Measurements from ENCODE around the gene TM4SF18. TPM values are rescaled to one million over a fixed set of nuclear protein-coding genes. Genes with fewer than 3 reads are reported as not detected.

Gene TM4SF18
- total RNA-seq, 1 experiment from 2014 or later: 0.34 TPM

DNA sequence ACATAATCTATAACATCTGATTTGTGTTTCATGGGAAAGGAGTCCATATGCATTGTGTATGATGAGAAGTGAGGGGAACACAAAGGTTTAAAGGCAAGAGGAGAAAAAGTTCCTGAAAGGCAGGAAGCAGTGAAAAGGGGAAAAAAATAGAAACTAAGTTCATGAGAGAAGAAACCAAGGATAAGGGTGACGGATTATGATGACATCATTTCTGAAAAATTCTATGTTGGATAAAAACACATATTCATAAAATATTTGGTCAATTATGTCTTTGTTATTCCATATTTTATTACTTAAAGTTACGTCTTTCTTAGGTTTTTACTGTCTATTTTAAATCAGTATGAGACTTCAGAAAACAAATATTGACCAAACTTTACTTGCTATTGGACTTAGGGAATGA is 63.3 kb downstream of the TM4SF18 start:
- no peaks in the 10 kb centered on the region for H3K4me1 ChIP-seq (ENCODE audit: control insufficient read depth in 1 of 2, insufficient read depth in 2 of 2, low read length in 2 of 2)
- no TSS peak for BruUV-seq (replicated peaks)
- CTCF ChIA-PET: no interaction called here
- H3K79me2 ChIP-seq (ENCODE audit: insufficient read depth, low read length): no peaks in the 10 kb centered on the region
- no peak overlapping the region for H3K4me2 ChIP-seq (ENCODE audit: low read length)
- no peaks in the 10 kb centered on the region for H3K9me2 ChIP-seq (ENCODE audit: insufficient read depth)
- intact Hi-C loops (cut with micrococcal nuclease): loop anchor here (5.0 kb wide), 1 partner anchor 413 kb away; no protein-coding TSS in a partner anchor
- H2AFZ ChIP-seq (ENCODE audit: low read depth, low read length, poor library complexity, severe bottlenecking): no peak overlapping the region
- H3K9ac ChIP-seq (ENCODE audit: low read length): no peak overlapping the region
- H3K4me3 ChIP-seq (replicated peaks in 1 of 2; ENCODE audit: low read depth in 1 of 2, low read length in 2 of 2): no peak overlapping the region
- H4K20me1 ChIP-seq (ENCODE audit: insufficient read depth): no peaks in the 10 kb centered on the region
- H3K27ac ChIP-seq (ENCODE audit: low read depth, low read length): no peak overlapping the region
- RAD21 ChIA-PET (ENCODE audit: low non-redundant PET in 1 of 2, low total read pairs in 2 of 2, uncharacterized antibody in 2 of 2, unreplicated experiment in 2 of 2): no interaction called here
- H3K9me3 ChIP-seq (ENCODE audit: control insufficient read depth in 1 of 2, insufficient read depth in 1 of 2, low read depth in 1 of 2, low read length in 2 of 2): no peaks in the 10 kb centered on the region
- H3K36me3 ChIP-seq (ENCODE audit: control insufficient read depth in 1 of 2, insufficient read depth in 2 of 2, low read length in 2 of 2): no peaks in the 10 kb centered on the region
- POLR2A ChIA-PET: no interaction called here
- no peak for TF ChIP-seq YY1 (IDR thresholded peaks at IDR 0.05; ENCODE audit: extremely low read depth, insufficient replicate concordance, low read depth, low read length)
- no peak for TF ChIP-seq FOSL1 (IDR thresholded peaks at IDR 0.05; ENCODE audit: low read depth)
- TF ChIP-seq EGR1 (IDR thresholded peaks at IDR 0.05; ENCODE audit: low read depth): no peak
- TF ChIP-seq EZH2 (IDR thresholded peaks at IDR 0.05): no peak
- TF ChIP-seq, protein P1, sequence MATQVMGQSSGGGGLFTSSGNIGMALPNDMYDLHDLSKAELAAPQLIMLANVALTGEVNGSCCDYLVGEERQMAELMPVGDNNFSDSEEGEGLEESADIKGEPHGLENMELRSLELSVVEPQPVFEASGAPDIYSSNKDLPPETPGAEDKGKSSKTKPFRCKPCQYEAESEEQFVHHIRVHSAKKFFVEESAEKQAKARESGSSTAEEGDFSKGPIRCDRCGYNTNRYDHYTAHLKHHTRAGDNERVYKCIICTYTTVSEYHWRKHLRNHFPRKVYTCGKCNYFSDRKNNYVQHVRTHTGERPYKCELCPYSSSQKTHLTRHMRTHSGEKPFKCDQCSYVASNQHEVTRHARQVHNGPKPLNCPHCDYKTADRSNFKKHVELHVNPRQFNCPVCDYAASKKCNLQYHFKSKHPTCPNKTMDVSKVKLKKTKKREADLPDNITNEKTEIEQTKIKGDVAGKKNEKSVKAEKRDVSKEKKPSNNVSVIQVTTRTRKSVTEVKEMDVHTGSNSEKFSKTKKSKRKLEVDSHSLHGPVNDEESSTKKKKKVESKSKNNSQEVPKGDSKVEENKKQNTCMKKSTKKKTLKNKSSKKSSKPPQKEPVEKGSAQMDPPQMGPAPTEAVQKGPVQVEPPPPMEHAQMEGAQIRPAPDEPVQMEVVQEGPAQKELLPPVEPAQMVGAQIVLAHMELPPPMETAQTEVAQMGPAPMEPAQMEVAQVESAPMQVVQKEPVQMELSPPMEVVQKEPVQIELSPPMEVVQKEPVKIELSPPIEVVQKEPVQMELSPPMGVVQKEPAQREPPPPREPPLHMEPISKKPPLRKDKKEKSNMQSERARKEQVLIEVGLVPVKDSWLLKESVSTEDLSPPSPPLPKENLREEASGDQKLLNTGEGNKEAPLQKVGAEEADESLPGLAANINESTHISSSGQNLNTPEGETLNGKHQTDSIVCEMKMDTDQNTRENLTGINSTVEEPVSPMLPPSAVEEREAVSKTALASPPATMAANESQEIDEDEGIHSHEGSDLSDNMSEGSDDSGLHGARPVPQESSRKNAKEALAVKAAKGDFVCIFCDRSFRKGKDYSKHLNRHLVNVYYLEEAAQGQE (IDR thresholded peaks at IDR 0.05; ENCODE audit: low read depth): no peak
- TF ChIP-seq CBX3 (IDR thresholded peaks at IDR 0.05; ENCODE audit: low read depth): no peak
- no peak for TF ChIP-seq SRF (IDR thresholded peaks at IDR 0.05; ENCODE audit: low read depth)
- no peak for TF ChIP-seq EZH2phosphoT487 (IDR thresholded peaks at IDR 0.05; ENCODE audit: borderline replicate concordance)
- no peak for TF ChIP-seq POLR2AphosphoS5 (IDR thresholded peaks at IDR 0.05; ENCODE audit: low read depth, low read length)
- TF ChIP-seq ZNF274 (IDR thresholded peaks at IDR 0.05; ENCODE audit: low read depth, low read length): no peak
- TF ChIP-seq SP1 (IDR thresholded peaks at IDR 0.05; ENCODE audit: low read depth): no peak
- ATAC-seq: no peak
- no peaks in the 10 kb centered on the region for H3K27me3 ChIP-seq (ENCODE audit: insufficient read depth, low read length)
- no peak for DNase-seq (ENCODE audit: low read depth, low spot score)

Data from HCT116 (cell line).